Glutamatergic neuron (in vitro differentiated cells): ENCODE data around the gene PRICKLE2. TPM values are rescaled to one million over a fixed set of nuclear protein-coding genes. Genes with fewer than 3 reads are reported as not detected.

Source experiments
- DNase-seq: peaks from one replicate; pipeline ENCODE4 v3.0.0; 2022
- H3K27ac Mint-ChIP-seq: one replicate; pipeline ENCODE4 v1.8.0; 2020; ENCODE audit warnings: mild to moderate bottlenecking, mixed read lengths, inconsistent platforms; ENCODE audit not compliant: unreplicated experiment
- H3K27me3 Mint-ChIP-seq: one replicate; pipeline ENCODE4 v1.8.0; 2020; ENCODE audit warnings: mild to moderate bottlenecking, moderate library complexity, mixed read lengths, inconsistent platforms; ENCODE audit not compliant: unreplicated experiment
- H3K36me3 Mint-ChIP-seq: one replicate; pipeline ENCODE4 v1.8.0; 2020; ENCODE audit warnings: mild to moderate bottlenecking, mixed read lengths, inconsistent platforms; ENCODE audit not compliant: unreplicated experiment
- H3K4me1 Mint-ChIP-seq: one replicate; pipeline ENCODE4 v1.8.0; 2020; ENCODE audit warnings: mild to moderate bottlenecking, low read depth, mixed read lengths, inconsistent platforms; ENCODE audit not compliant: unreplicated experiment
- H3K4me3 Mint-ChIP-seq: one replicate; pipeline ENCODE4 v1.8.0; 2020; ENCODE audit warnings: mild to moderate bottlenecking, mixed read lengths, inconsistent platforms; ENCODE audit not compliant: unreplicated experiment
- H3K9me3 Mint-ChIP-seq: one replicate; pipeline ENCODE4 v1.8.0; 2020; ENCODE audit warnings: mild to moderate bottlenecking, moderate library complexity, mixed read lengths, inconsistent platforms; ENCODE audit not compliant: unreplicated experiment
- CTCF ChIP-seq: fragments of 200-600 bp; sonication (generic); IDR thresholded peaks from one replicate; pipeline ENCODE4 v1.5.0; 2021; ENCODE audit not compliant: partially characterized antibody, unreplicated experiment
- total RNA-seq: library from RNA; stranded (reverse); fragmentation: NEBNext Ultra II Directional; extraction: Animal tissue kit (Norgen Biotek cat#: 25700); gene quantifications from one replicate; pipeline ENCODE4 v1.2.1, GENCODE V29; 2021; ENCODE audit not compliant: unreplicated experiment

Gene PRICKLE2
- total RNA-seq, 1 donor from 2014 or later, result 18.9 TPM

- H3K9me3 Mint-ChIP-seq, result peaks cover 3% of the 10 kb centered on the region
- no peak for DNase-seq
- no peak overlapping the region for H3K27ac Mint-ChIP-seq
- no peaks in the 10 kb centered on the region for H3K27me3 Mint-ChIP-seq
- H3K4me1 Mint-ChIP-seq, result peaks cover 3% of the 10 kb centered on the region
- peaks cover 6% of the 10 kb centered on the region for H3K36me3 Mint-ChIP-seq
- TF ChIP-seq CTCF, result no peak
- H3K4me3 Mint-ChIP-seq, result no peak overlapping the region
Measured at GRCh38 chr3:64199932-64200331, 25.3 kb downstream of the PRICKLE2 start.

GRCh38 chr3:64196236-64196929 lies 28.9 kb downstream of the PRICKLE2 start:
- no peak for DNase-seq
- Mint-ChIP-seq H3K27ac (no peak overlapping the region), H3K4me3 (no peak overlapping the region)

GRCh38 chr3:64195789-64196188 lies 29.5 kb downstream of the PRICKLE2 start:
- TF ChIP-seq CTCF, result no peak
- H3K27ac Mint-ChIP-seq, result no peak overlapping the region
- no peak overlapping the region for H3K4me3 Mint-ChIP-seq
- H3K36me3 Mint-ChIP-seq, result peaks cover 22% of the 10 kb centered on the region
- DNase-seq, result no peak
- no peaks in the 10 kb centered on the region for H3K27me3 Mint-ChIP-seq
- peaks cover 7% of the 10 kb centered on the region for H3K4me1 Mint-ChIP-seq
- peaks cover 3% of the 10 kb centered on the region for H3K9me3 Mint-ChIP-seq

More at GRCh38 chr3:64196236-64196929, 28.9 kb downstream of the PRICKLE2 start:
- peaks cover 3% of the 10 kb centered on the region for H3K9me3 Mint-ChIP-seq
- peaks cover 19% of the 10 kb centered on the region for H3K36me3 Mint-ChIP-seq
- H3K4me1 Mint-ChIP-seq, result peaks cover 4% of the 10 kb centered on the region
- no peaks in the 10 kb centered on the region for H3K27me3 Mint-ChIP-seq
- no peak for TF ChIP-seq CTCF

- H3K4me3 Mint-ChIP-seq, result no peak overlapping the region
- H3K4me1 Mint-ChIP-seq, result peaks cover 21% of the 10 kb centered on the region
- H3K27ac Mint-ChIP-seq, result no peak overlapping the region
- H3K36me3 Mint-ChIP-seq, result peaks cover 16% of the 10 kb centered on the region
- H3K9me3 Mint-ChIP-seq, result no peaks in the 10 kb centered on the region
- H3K27me3 Mint-ChIP-seq, result no peaks in the 10 kb centered on the region
- no peak for TF ChIP-seq CTCF
- DNase-seq, result no peak
Measured at GRCh38 chr3:64191822-64192221, 33.4 kb downstream of the PRICKLE2 start.
